ENCODE data around the gene MYEF2. TPM values are rescaled to one million over a fixed set of nuclear protein-coding genes. Genes with fewer than 3 reads are reported as not detected.

The MYEF2 gene
- total RNA-seq, 1 donor from 2014 or later = 140 TPM

DNA sequence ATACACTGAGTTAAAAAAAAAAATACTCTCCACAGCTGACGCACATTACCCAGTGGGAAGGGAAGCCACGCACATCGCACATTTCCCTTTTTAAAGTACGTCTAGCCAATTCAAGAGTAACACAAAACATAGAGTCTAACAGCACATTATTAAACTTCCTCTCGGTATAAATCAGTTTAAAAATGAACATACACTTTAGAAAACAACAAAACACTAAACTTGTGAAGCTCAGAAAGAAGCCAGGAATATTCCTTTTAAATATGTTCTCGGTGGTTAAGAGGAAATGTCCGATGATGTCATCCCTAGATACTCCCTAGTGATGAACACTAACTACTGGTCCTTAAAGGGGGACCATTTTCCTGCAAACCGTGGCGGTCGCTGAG, 721 bp downstream of the MYEF2 start:
- no peak for DNase-seq (ENCODE audit: low spot score)
- H3K9me3 ChIP-seq (ENCODE audit: low read depth) = no peaks in the 10 kb centered on the region
- H3K9ac ChIP-seq = peak overlapping the region; percentile 92
- no peaks in the 10 kb centered on the region for H3K27me3 ChIP-seq
- Mint-ChIP-seq H3K27ac (peak overlapping the region; percentile 100), H3K4me3 (peak overlapping the region; percentile 99), H3K4me1 (peaks cover 23% of the 10 kb centered on the region), H3K27me3 (ENCODE audit: insufficient read depth, low read depth) (peaks cover 7% of the 10 kb centered on the region), H3K9me3 (peaks cover 28% of the 10 kb centered on the region), H3K36me3 (peaks cover 39% of the 10 kb centered on the region)
- H3K36me3 ChIP-seq = no peaks in the 10 kb centered on the region
- H2AFZ ChIP-seq (replicated peaks) = peak overlapping the region; percentile 95
- TF ChIP-seq, protein P1, sequence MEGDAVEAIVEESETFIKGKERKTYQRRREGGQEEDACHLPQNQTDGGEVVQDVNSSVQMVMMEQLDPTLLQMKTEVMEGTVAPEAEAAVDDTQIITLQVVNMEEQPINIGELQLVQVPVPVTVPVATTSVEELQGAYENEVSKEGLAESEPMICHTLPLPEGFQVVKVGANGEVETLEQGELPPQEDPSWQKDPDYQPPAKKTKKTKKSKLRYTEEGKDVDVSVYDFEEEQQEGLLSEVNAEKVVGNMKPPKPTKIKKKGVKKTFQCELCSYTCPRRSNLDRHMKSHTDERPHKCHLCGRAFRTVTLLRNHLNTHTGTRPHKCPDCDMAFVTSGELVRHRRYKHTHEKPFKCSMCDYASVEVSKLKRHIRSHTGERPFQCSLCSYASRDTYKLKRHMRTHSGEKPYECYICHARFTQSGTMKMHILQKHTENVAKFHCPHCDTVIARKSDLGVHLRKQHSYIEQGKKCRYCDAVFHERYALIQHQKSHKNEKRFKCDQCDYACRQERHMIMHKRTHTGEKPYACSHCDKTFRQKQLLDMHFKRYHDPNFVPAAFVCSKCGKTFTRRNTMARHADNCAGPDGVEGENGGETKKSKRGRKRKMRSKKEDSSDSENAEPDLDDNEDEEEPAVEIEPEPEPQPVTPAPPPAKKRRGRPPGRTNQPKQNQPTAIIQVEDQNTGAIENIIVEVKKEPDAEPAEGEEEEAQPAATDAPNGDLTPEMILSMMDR (IDR thresholded peaks at IDR 0.05) = no peak
- TF ChIP-seq EZH2phosphoT487 (IDR thresholded peaks at IDR 0.05) (no peak), EZH2 (IDR thresholded peaks at IDR 0.05) (no peak)
- peaks cover 57% of the 10 kb centered on the region for H3K79me2 ChIP-seq (ENCODE audit: low read depth)
- H3K4me2 ChIP-seq = peak overlapping the region; percentile 82
- peaks cover 17% of the 10 kb centered on the region for H3F3A ChIP-seq (ENCODE audit: low read depth)
- H4K20me1 ChIP-seq (ENCODE audit: low read depth) = peaks cover 50% of the 10 kb centered on the region
- H3K4me1 ChIP-seq = peaks cover 27% of the 10 kb centered on the region
- peak overlapping the region; percentile 92 for H3K4me3 ChIP-seq
- H3K27ac ChIP-seq = peak overlapping the region; percentile 88

DNA sequence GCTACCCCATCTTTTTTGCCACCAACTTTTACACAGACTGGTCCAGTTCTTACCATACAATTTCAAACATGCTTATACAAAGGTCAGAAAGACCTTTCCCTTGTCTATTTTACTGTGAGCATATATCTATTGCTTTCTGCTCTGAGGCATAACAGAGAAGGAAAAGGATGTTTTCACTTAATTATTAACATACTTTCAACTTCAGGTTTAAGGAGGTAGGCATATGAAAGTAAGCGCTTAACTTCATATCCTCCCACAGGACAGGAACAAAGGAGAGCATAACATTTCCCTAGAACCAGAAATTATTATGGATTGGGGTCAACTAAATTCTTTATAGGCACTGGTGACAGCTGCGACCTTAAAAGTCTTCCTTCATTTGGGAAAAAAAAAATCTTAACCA, 1.1 kb downstream of the MYEF2 start:
- Histone ChIP-seq H4K20me1 (ENCODE audit: low read depth) (peaks cover 54% of the 10 kb centered on the region), H3K4me3 (peak overlapping the region; percentile 92), H3K27ac (no peak overlapping the region), H3K4me2 (peak overlapping the region; percentile 82), H3K9me3 (ENCODE audit: low read depth) (no peaks in the 10 kb centered on the region), H2AFZ (replicated peaks) (no peak overlapping the region), H3K36me3 (no peaks in the 10 kb centered on the region), H3K4me1 (peaks cover 27% of the 10 kb centered on the region), H3F3A (ENCODE audit: low read depth) (peaks cover 17% of the 10 kb centered on the region), H3K27me3 (no peaks in the 10 kb centered on the region), H3K9ac (peak overlapping the region; percentile 92), H3K79me2 (ENCODE audit: low read depth) (peaks cover 61% of the 10 kb centered on the region)
- peaks cover 23% of the 10 kb centered on the region for H3K4me1 Mint-ChIP-seq
- H3K4me3 Mint-ChIP-seq = peak overlapping the region; percentile 99
- TF ChIP-seq EZH2phosphoT487 (IDR thresholded peaks at IDR 0.05) (no peak), EZH2 (IDR thresholded peaks at IDR 0.05) (no peak)
- TF ChIP-seq, protein P1 (IDR thresholded peaks at IDR 0.05) = no peak
- H3K27me3 Mint-ChIP-seq (ENCODE audit: insufficient read depth, low read depth) = peaks cover 7% of the 10 kb centered on the region
- no peak for DNase-seq (ENCODE audit: low spot score)
- H3K9me3 Mint-ChIP-seq = peaks cover 30% of the 10 kb centered on the region
- peak overlapping the region; percentile 100 for H3K27ac Mint-ChIP-seq
- H3K36me3 Mint-ChIP-seq = peaks cover 44% of the 10 kb centered on the region

DNA sequence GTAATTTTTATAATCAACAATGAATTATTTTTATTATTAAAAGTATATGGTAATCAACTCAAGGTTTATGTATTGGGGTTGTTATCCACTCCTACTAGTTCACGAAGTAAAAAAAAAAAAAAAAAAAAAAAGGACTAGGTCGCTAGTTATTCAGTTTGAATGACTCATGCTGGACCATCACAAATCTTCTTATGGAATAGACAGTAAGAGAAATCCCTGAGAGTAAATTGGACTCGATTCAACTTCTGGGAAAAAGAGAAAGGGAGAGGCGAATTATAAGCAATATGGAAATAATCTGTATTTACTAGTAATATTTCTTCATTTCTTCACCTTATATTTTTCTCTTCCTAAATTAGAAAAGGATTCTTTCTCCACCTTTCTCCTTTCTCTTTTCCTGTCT, 2.0 kb downstream of the MYEF2 start:
- Histone ChIP-seq H3K36me3 (no peaks in the 10 kb centered on the region), H2AFZ (replicated peaks) (no peak overlapping the region), H3K79me2 (ENCODE audit: low read depth) (peaks cover 70% of the 10 kb centered on the region), H3K4me1 (peaks cover 34% of the 10 kb centered on the region), H3K27me3 (no peaks in the 10 kb centered on the region), H3K27ac (no peak overlapping the region), H4K20me1 (ENCODE audit: low read depth) (peaks cover 63% of the 10 kb centered on the region), H3K9me3 (ENCODE audit: low read depth) (no peaks in the 10 kb centered on the region), H3K4me3 (peak overlapping the region; percentile 92), H3K9ac (peak overlapping the region; percentile 92), H3K4me2 (peak overlapping the region; percentile 82), H3F3A (ENCODE audit: low read depth) (peaks cover 17% of the 10 kb centered on the region)
- Mint-ChIP-seq H3K9me3 (peaks cover 32% of the 10 kb centered on the region), H3K27me3 (ENCODE audit: insufficient read depth, low read depth) (peaks cover 7% of the 10 kb centered on the region), H3K4me1 (peaks cover 23% of the 10 kb centered on the region), H3K36me3 (peaks cover 50% of the 10 kb centered on the region), H3K27ac (no peak overlapping the region), H3K4me3 (peak overlapping the region; percentile 99)
- no peak for TF ChIP-seq EZH2phosphoT487 (IDR thresholded peaks at IDR 0.05)
- TF ChIP-seq EZH2 (IDR thresholded peaks at IDR 0.05) = no peak
- TF ChIP-seq, protein P1 (IDR thresholded peaks at IDR 0.05) = no peak
- DNase-seq (ENCODE audit: low spot score) = no peak

Measured in neural progenitor cell (in vitro differentiated cells).